HFF-Myc (cell line): Measurements from ENCODE around the gene POMT2.

Experiments
- DNase-seq: peaks from one replicate; pipeline ENCODE4 v3.0.0-alpha.2; 2011; ENCODE audit warnings: low read depth; ENCODE audit errors: extremely low read depth
- H3K4me3 ChIP-seq: replicated peaks from 2 replicates; pipeline ENCODE4 v1.5.1; 2011; ENCODE audit warnings: low read depth, mild to moderate bottlenecking, control low read depth, low read length
- TF ChIP-seq, protein P1 (sequence below): IDR thresholded peaks from 2 replicates; pipeline ENCODE4 v1.5.1; 2012; ENCODE audit warnings: mild to moderate bottlenecking, low read depth, low read length, control low read depth; ENCODE audit errors: missing control alignments

Gene POMT2

GRCh38 chr14:77240336-77240915, 80.3 kb downstream of the POMT2 start:
- TF ChIP-seq, protein P1, sequence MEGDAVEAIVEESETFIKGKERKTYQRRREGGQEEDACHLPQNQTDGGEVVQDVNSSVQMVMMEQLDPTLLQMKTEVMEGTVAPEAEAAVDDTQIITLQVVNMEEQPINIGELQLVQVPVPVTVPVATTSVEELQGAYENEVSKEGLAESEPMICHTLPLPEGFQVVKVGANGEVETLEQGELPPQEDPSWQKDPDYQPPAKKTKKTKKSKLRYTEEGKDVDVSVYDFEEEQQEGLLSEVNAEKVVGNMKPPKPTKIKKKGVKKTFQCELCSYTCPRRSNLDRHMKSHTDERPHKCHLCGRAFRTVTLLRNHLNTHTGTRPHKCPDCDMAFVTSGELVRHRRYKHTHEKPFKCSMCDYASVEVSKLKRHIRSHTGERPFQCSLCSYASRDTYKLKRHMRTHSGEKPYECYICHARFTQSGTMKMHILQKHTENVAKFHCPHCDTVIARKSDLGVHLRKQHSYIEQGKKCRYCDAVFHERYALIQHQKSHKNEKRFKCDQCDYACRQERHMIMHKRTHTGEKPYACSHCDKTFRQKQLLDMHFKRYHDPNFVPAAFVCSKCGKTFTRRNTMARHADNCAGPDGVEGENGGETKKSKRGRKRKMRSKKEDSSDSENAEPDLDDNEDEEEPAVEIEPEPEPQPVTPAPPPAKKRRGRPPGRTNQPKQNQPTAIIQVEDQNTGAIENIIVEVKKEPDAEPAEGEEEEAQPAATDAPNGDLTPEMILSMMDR = no peak
- no peak for DNase-seq
- H3K4me3 ChIP-seq = no peak overlapping the region

- TF ChIP-seq, protein P1 = no peak
- no peak overlapping the region for H3K4me3 ChIP-seq
- no peak for DNase-seq
Measured at GRCh38 chr14:77239412-77239811, 81.3 kb downstream of the POMT2 start.

GRCh38 chr14:77238996-77239395, 81.7 kb downstream of the POMT2 start:
- TF ChIP-seq, protein P1 = no peak
- H3K4me3 ChIP-seq = no peak overlapping the region
- DNase-seq = no peak

- DNase-seq = no peak
- H3K4me3 ChIP-seq = no peak overlapping the region
- TF ChIP-seq, protein P1 = no peak
Measured at GRCh38 chr14:77238356-77238755, 82.3 kb downstream of the POMT2 start.

DNA sequence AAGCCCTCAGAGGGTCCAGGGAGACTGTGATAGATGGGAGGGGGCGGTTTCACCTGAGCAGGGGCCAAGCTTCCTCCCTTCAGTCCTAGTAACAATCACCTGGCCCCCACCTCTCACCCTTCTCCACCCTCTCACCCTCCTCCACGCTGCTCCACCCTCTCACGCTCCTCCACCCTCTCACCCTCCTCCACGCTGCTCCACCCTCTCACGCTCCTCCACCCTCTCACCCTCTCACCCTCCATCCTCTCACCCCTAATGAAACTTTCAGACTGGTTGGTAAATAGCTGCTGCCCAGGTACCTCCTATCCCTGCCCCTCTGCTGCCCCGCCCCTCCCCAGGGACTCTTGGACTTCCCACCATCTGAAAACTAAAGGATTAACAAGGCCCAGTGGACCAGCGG, 83.9 kb downstream of the POMT2 start:
- H3K4me3 ChIP-seq = no peak overlapping the region
- DNase-seq = no peak
- TF ChIP-seq, protein P1 = no peak

DNA sequence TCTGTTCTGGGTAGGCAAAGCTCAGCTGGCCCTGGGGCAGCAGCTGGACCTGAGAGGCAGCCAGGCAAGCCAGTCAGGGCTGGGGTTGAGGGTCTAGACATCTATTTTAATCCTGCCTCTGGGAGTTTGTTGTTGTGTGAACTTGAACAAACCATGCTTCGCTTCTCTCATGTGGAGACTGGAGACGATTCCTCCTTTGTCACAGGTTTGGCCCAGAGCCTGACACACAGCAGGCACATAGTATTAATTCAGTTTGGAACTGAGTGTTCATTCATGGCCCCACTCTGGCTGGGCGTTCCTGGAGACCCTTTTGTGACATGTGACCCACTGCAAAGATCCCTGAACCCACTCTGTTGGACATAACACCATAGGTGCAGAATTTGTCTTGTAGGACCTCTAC, 89.0 kb downstream of the POMT2 start:
- no peak overlapping the region for H3K4me3 ChIP-seq
- TF ChIP-seq, protein P1 = no peak
- no peak for DNase-seq

DNA sequence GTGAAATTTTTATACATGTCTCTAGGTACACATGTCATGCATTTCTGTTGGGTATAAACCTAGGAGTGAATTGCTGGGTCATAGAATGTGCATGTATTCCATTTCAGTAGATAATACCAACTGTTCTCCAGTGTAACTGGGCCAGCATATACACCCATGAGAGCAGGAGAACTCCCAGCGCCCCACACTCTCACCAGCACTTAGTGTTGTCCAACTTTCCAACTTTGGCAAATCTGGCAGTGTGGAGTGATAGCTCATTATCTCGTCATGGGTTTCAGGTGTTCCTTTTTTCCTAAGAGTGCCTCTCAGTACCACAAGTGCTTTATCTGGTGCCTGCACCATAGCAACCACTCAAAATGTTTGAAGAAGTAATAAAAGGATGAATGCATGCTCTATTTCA, 89.8 kb downstream of the POMT2 start:
- no peak overlapping the region for H3K4me3 ChIP-seq
- TF ChIP-seq, protein P1 = no peak
- DNase-seq = no peak
